Measurements from ENCODE around the gene TNIK.
A peak's percentile ranks its signal among the peaks of the same experiment; 100 is the strongest.
"Not testable (repeated sequence)": the region's sequence is repeated elsewhere in the genome, so short reads cannot be mapped to it uniquely, and the experiment has no call there.

Gene TNIK

GRCh38 chr3:171468296-171468906, 8.2 kb upstream of the TNIK start:
- DNase-seq: no peak

- peak; percentile 64 for DNase-seq
These were observed 5.6 kb upstream of the TNIK start for GRCh38 chr3:171465763-171466162.

- DNase-seq: no peak
These were observed 4.3 kb upstream of the TNIK start for GRCh38 chr3:171464462-171464861.

- no peak for DNase-seq
These were observed 2.0 kb upstream of the TNIK start for GRCh38 chr3:171462224-171462623.

- no peak for DNase-seq
These were observed 1.3 kb upstream of the TNIK start for GRCh38 chr3:171461525-171461917.

- no peak for DNase-seq
These were observed 720 bp upstream of the TNIK start for GRCh38 chr3:171460725-171461524.

- DNase-seq: no peak
These were observed 866 bp downstream of the TNIK start for GRCh38 chr3:171459137-171459941.

- DNase-seq: no peak
These were observed 1.4 kb downstream of the TNIK start for GRCh38 chr3:171458864-171459136.

GRCh38 chr3:171458071-171458863, 1.9 kb downstream of the TNIK start:
- no peak for DNase-seq

GRCh38 chr3:171457607-171458061, 2.6 kb downstream of the TNIK start:
- no peak for DNase-seq

- DNase-seq: no peak
These were observed 3.2 kb downstream of the TNIK start for GRCh38 chr3:171456765-171457606.

GRCh38 chr3:171455603-171456550, 4.3 kb downstream of the TNIK start:
- no peak for DNase-seq

GRCh38 chr3:171454041-171454440, 6.2 kb downstream of the TNIK start:
- no peak for DNase-seq

- DNase-seq: no peak
These were observed 6.9 kb downstream of the TNIK start for GRCh38 chr3:171453180-171453886.

- DNase-seq: no peak
These were observed 7.9 kb downstream of the TNIK start for GRCh38 chr3:171452328-171452727.

GRCh38 chr3:171451915-171452314, 8.3 kb downstream of the TNIK start:
- DNase-seq: no peak

GRCh38 chr3:171447579-171447891, 12.7 kb downstream of the TNIK start:
- DNase-seq: not testable (repeated sequence)

- no peak for DNase-seq
These were observed 13.2 kb downstream of the TNIK start for GRCh38 chr3:171446801-171447578.

GRCh38 chr3:171446301-171446700, 13.9 kb downstream of the TNIK start:
- DNase-seq: no peak

Data from SIG-M5 (cell line).